Effector memory CD8-positive, alpha-beta T cell (primary cell): ENCODE results near the gene TULP4.
A peak's percentile ranks its signal among the peaks of the same experiment; 100 is the strongest.

Source experiments
- ATAC-seq: fragments of 150-1000 bp; cut with Tn5 transposase; replicated peaks from 2 replicates; pipeline ENCODE4 v1.10.0; 2021; ENCODE audit warnings: mild to moderate bottlenecking, moderate library complexity
- DNase-seq, 3 experiments: peaks; one replicate each; pipeline ENCODE4 v3.0.0; 2021
- H3K27ac Mint-ChIP-seq, 2 donors: one replicate each; pipeline ENCODE4 v1.8.0; 2022; ENCODE audit warnings: mild to moderate bottlenecking in 2 of 2, mixed read lengths in 2 of 2, moderate library complexity in 2 of 2
- H3K27me3 Mint-ChIP-seq, 2 donors: one replicate each; pipeline ENCODE4 v1.8.0; 2022; ENCODE audit warnings: mixed read lengths in 2 of 2
- H3K36me3 Mint-ChIP-seq: one replicate; pipeline ENCODE4 v1.8.0; 2022; ENCODE audit warnings: mild to moderate bottlenecking, moderate library complexity, mixed read lengths; ENCODE audit not compliant: insufficient read depth
- H3K4me1 Mint-ChIP-seq, 2 donors: one replicate each; pipeline ENCODE4 v1.8.0; 2022; ENCODE audit warnings: low read depth in 2 of 2, mixed read lengths in 2 of 2
- H3K4me3 Mint-ChIP-seq, 2 donors: one replicate each; pipeline ENCODE4 v1.8.0; 2022; ENCODE audit warnings: mild to moderate bottlenecking in 2 of 2, mixed read lengths in 2 of 2, moderate library complexity in 2 of 2
- H3K9me3 Mint-ChIP-seq, 2 donors: one replicate each; pipeline ENCODE4 v1.8.0; 2022; ENCODE audit warnings: mixed read lengths in 2 of 2

TULP4 gene

GRCh38 chr6:158366363-158366762, 54.1 kb downstream of the TULP4 start:
- no peak overlapping the region for H3K27ac Mint-ChIP-seq
- no peaks in the 10 kb centered on the region for H3K27me3 Mint-ChIP-seq
- H3K4me1 Mint-ChIP-seq: peaks cover 6 to 8% of the 10 kb centered on the region in 2 donors
- no peaks in the 10 kb centered on the region for H3K9me3 Mint-ChIP-seq
- DNase-seq: no peak
- no peak for ATAC-seq
- H3K4me3 Mint-ChIP-seq: no peak overlapping the region
- peaks cover 4% of the 10 kb centered on the region for H3K36me3 Mint-ChIP-seq

- H3K9me3 Mint-ChIP-seq: no peaks in the 10 kb centered on the region
Observed at GRCh38 chr6:158367816-158368215, 55.6 kb downstream of the TULP4 start.

GRCh38 chr6:158369241-158369640, 57.0 kb downstream of the TULP4 start:
- Mint-ChIP-seq H3K36me3 (peaks cover 4% of the 10 kb centered on the region), H3K4me3 (no peak overlapping the region), H3K9me3 (no peaks in the 10 kb centered on the region), H3K27me3 (no peaks in the 10 kb centered on the region), H3K4me1 (peaks cover 6 to 8% of the 10 kb centered on the region in 2 donors), H3K27ac (no peak overlapping the region)
- ATAC-seq (no peak), DNase-seq (no peak)

More at GRCh38 chr6:158367816-158368215, 55.6 kb downstream of the TULP4 start:
- H3K4me1 Mint-ChIP-seq: peaks cover 6 to 8% of the 10 kb centered on the region in 2 donors
- no peak overlapping the region for H3K27ac Mint-ChIP-seq
- DNase-seq (no peak), ATAC-seq (no peak)
- no peaks in the 10 kb centered on the region for H3K27me3 Mint-ChIP-seq
- no peak overlapping the region for H3K4me3 Mint-ChIP-seq
- H3K36me3 Mint-ChIP-seq: peaks cover 4% of the 10 kb centered on the region

- Mint-ChIP-seq H3K27me3 (no peaks in the 10 kb centered on the region), H3K4me1 (peaks cover 4 to 7% of the 10 kb centered on the region in 2 donors), H3K36me3 (peaks cover 4% of the 10 kb centered on the region), H3K4me3 (no peak overlapping the region), H3K27ac (no peak overlapping the region), H3K9me3 (no peaks in the 10 kb centered on the region)
- no peak for DNase-seq
- ATAC-seq: no peak
Observed at GRCh38 chr6:158370805-158371204, 58.5 kb downstream of the TULP4 start.

- H3K9me3 Mint-ChIP-seq: no peaks in the 10 kb centered on the region
- H3K4me3 Mint-ChIP-seq: no peak overlapping the region
- ATAC-seq (no peak), DNase-seq (no peak)
- H3K36me3 Mint-ChIP-seq: peaks cover 8% of the 10 kb centered on the region
- no peaks in the 10 kb centered on the region for H3K27me3 Mint-ChIP-seq
- H3K4me1 Mint-ChIP-seq: peaks cover 4 to 7% of the 10 kb centered on the region in 2 donors
- no peak overlapping the region for H3K27ac Mint-ChIP-seq
Observed at GRCh38 chr6:158371261-158371660, 59.0 kb downstream of the TULP4 start.

- ATAC-seq (no peak), DNase-seq (no peak)
- Mint-ChIP-seq H3K4me3 (no peak overlapping the region), H3K9me3 (no peaks in the 10 kb centered on the region), H3K36me3 (peaks cover 9% of the 10 kb centered on the region), H3K27me3 (no peaks in the 10 kb centered on the region), H3K27ac (no peak overlapping the region), H3K4me1 (peaks cover 0 to 7% of the 10 kb centered on the region in 2 donors)
Observed at GRCh38 chr6:158372574-158372973, 60.3 kb downstream of the TULP4 start.

GRCh38 chr6:158373214-158373613, 60.9 kb downstream of the TULP4 start:
- Mint-ChIP-seq H3K9me3 (no peaks in the 10 kb centered on the region), H3K4me3 (no peak overlapping the region), H3K27me3 (no peaks in the 10 kb centered on the region), H3K36me3 (peaks cover 9% of the 10 kb centered on the region), H3K27ac (no peak overlapping the region), H3K4me1 (peaks cover 0 to 9% of the 10 kb centered on the region in 2 donors)
- DNase-seq (no peak), ATAC-seq (no peak)

- H3K9me3 Mint-ChIP-seq: no peaks in the 10 kb centered on the region
- H3K4me1 Mint-ChIP-seq: peaks cover 5 to 15% of the 10 kb centered on the region in 2 donors
- H3K27ac Mint-ChIP-seq: no peak overlapping the region
- no peaks in the 10 kb centered on the region for H3K27me3 Mint-ChIP-seq
- H3K36me3 Mint-ChIP-seq: peaks cover 9% of the 10 kb centered on the region
- H3K4me3 Mint-ChIP-seq: no peak overlapping the region
- DNase-seq: no peak
- ATAC-seq: no peak
Observed at GRCh38 chr6:158374020-158374419, 61.8 kb downstream of the TULP4 start.

GRCh38 chr6:158376631-158377081, 64.4 kb downstream of the TULP4 start:
- no peaks in the 10 kb centered on the region for H3K9me3 Mint-ChIP-seq
- DNase-seq (no peak), ATAC-seq (no peak)
- peaks cover 12 to 25% of the 10 kb centered on the region in 2 donors for H3K4me1 Mint-ChIP-seq
- H3K27me3 Mint-ChIP-seq: no peaks in the 10 kb centered on the region
- H3K4me3 Mint-ChIP-seq: no peak overlapping the region
- H3K27ac Mint-ChIP-seq: no peak overlapping the region
- H3K36me3 Mint-ChIP-seq: peaks cover 7% of the 10 kb centered on the region

GRCh38 chr6:158377860-158378259, 65.6 kb downstream of the TULP4 start:
- DNase-seq (no peak), ATAC-seq (no peak)
- Mint-ChIP-seq H3K36me3 (peaks cover 7% of the 10 kb centered on the region), H3K9me3 (no peaks in the 10 kb centered on the region), H3K4me1 (peaks cover 12 to 31% of the 10 kb centered on the region in 2 donors), H3K27ac (no peak overlapping the region), H3K27me3 (no peaks in the 10 kb centered on the region), H3K4me3 (no peak overlapping the region)

GRCh38 chr6:158379336-158379735, 67.1 kb downstream of the TULP4 start:
- Mint-ChIP-seq H3K27ac (peak overlapping the region; percentile 0 to 19), H3K9me3 (no peaks in the 10 kb centered on the region), H3K4me1 (peaks cover 21 to 39% of the 10 kb centered on the region in 2 donors), H3K27me3 (no peaks in the 10 kb centered on the region), H3K36me3 (peaks cover 7% of the 10 kb centered on the region), H3K4me3 (no peak overlapping the region)
- DNase-seq (no peak), ATAC-seq (no peak)

GRCh38 chr6:158381214-158381613, 68.9 kb downstream of the TULP4 start:
- H3K4me1 Mint-ChIP-seq: peaks cover 21 to 37% of the 10 kb centered on the region in 2 donors
- ATAC-seq: no peak
- no peak overlapping the region for H3K4me3 Mint-ChIP-seq

GRCh38 chr6:158382491-158382890, 70.2 kb downstream of the TULP4 start:
- no peaks in the 10 kb centered on the region for H3K9me3 Mint-ChIP-seq
- DNase-seq: no peak
- ATAC-seq: no peak

More at GRCh38 chr6:158381214-158381613, 68.9 kb downstream of the TULP4 start:
- no peaks in the 10 kb centered on the region for H3K27me3 Mint-ChIP-seq
- H3K9me3 Mint-ChIP-seq: no peaks in the 10 kb centered on the region
- H3K36me3 Mint-ChIP-seq: peaks cover 5% of the 10 kb centered on the region
- DNase-seq: no peak
- no peak overlapping the region for H3K27ac Mint-ChIP-seq

GRCh38 chr6:158383057-158383456, 70.8 kb downstream of the TULP4 start:
- ATAC-seq: no peak
- H3K36me3 Mint-ChIP-seq: peaks cover 2% of the 10 kb centered on the region
- H3K27me3 Mint-ChIP-seq: no peaks in the 10 kb centered on the region
- no peaks in the 10 kb centered on the region for H3K9me3 Mint-ChIP-seq
- H3K27ac Mint-ChIP-seq: peak overlapping the region in 1 of 2 donors; percentile 9
- H3K4me3 Mint-ChIP-seq: no peak overlapping the region
- H3K4me1 Mint-ChIP-seq: peaks cover 21 to 30% of the 10 kb centered on the region in 2 donors
- DNase-seq: no peak

More at GRCh38 chr6:158382491-158382890, 70.2 kb downstream of the TULP4 start:
- H3K27me3 Mint-ChIP-seq: no peaks in the 10 kb centered on the region
- H3K27ac Mint-ChIP-seq: no peak overlapping the region
- H3K4me3 Mint-ChIP-seq: no peak overlapping the region
- peaks cover 2% of the 10 kb centered on the region for H3K36me3 Mint-ChIP-seq
- H3K4me1 Mint-ChIP-seq: peaks cover 21 to 32% of the 10 kb centered on the region in 2 donors
